Thoracic aorta (tissue), 2 donors: ENCODE data around the gene FBXL5. TPM values are rescaled to one million over a fixed set of nuclear protein-coding genes. Genes with fewer than 3 reads are reported as not detected.

ENCODE experiments used
- ATAC-seq: fragments of 150-250 bp; one replicate; pipeline ENCODE4 v1.8.0; 2017; ENCODE audit warnings: low read depth; ENCODE audit not compliant: insufficient number of reproducible peaks, low FRiP score
- DNase-seq: peaks from one replicate; pipeline ENCODE4 v3.0.0-alpha.2; 2020; ENCODE audit warnings: low spot score
- H3K27ac ChIP-seq, 2 donors: fragments of 200-600 bp; sonication (generic); 1 replicate in 1 of 2; 2 replicates in 1 of 2; pipeline ENCODE4 v1.5.1; 2016; ENCODE audit warnings: mild to moderate bottlenecking in 2 of 2, moderate library complexity in 2 of 2
- H3K27me3 ChIP-seq: fragments of 200-600 bp; sonication (generic); replicated peaks from 2 replicates; pipeline ENCODE4 v1.6.0; 2016; ENCODE audit warnings: mild to moderate bottlenecking; ENCODE audit not compliant: insufficient read depth
- H3K36me3 ChIP-seq: fragments of 200-600 bp; sonication (generic); one replicate; pipeline ENCODE4 v1.5.1; 2016
- H3K4me1 ChIP-seq, 2 donors: fragments of 200-600 bp; sonication (generic); 1 replicate in 1 of 2; 2 replicates in 1 of 2; pipeline versions ENCODE4 v1.5.1 to v1.6.0; 2016; ENCODE audit warnings: low read depth in 2 of 2, mild to moderate bottlenecking in 1 of 2; ENCODE audit not compliant: control insufficient read depth in 1 of 2
- H3K4me3 ChIP-seq: fragments of 200-600 bp; sonication (generic); 2 replicates; pipeline ENCODE4 v1.5.1; 2016; ENCODE audit warnings: mild to moderate bottlenecking
- H3K9me3 ChIP-seq: fragments of 200-600 bp; sonication (generic); 2 replicates; pipeline ENCODE4 v1.5.1; 2016
- CTCF ChIP-seq: fragments of 200-600 bp; sonication (generic); IDR thresholded peaks from one replicate; pipeline ENCODE4 v1.5.1; 2019; ENCODE audit warnings: antibody characterized with exemption
- total RNA-seq, 2 donors: library from RNA; depleted of rRNA; stranded (reverse); fragments of >200 nt; gene quantifications; one replicate each; pipeline versions ENCODE4 v1.1.0 to v1.2.3, GENCODE V29; 2016

Gene FBXL5
- total RNA-seq, 2 donors from 2014 or later = 136 to 147 TPM

DNA sequence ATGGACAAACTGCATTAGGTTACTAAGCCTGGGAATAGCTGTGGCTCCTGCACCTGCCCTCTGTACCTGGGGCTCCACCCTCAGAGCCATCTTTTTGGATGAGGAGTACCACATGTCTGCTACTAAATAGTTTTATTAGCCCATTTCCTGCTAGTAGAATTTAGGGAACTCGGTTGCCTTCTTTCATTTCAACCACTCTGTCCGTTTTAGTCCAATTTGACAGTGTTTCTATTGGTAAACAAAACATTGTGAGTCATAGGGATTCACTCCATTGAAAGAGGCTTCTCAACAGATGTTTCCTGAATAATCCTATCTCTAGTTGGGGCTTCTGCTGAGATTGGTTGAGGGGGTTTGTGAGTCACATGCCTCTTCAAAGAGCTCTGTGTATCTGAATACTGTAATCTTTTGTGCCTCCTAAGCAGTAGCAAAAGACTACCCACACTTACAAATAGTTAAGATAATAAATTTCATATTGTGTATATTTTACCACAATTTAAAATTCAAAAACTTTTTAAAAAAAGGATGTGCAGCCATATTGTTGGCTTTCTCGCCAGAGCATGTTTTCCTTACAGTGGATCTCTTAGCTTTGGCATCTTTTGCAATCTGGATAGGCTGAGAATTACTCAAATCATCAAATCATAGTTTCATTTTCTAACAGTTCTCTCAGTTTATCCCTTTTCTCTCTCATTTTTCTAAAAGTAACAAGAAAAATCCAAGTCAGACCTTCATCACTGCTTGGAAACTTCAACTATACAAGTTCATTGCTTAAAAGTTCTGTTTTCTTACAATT, 36.4 kb upstream of the FBXL5 start:
- ATAC-seq = no peak
- H3K36me3 ChIP-seq = no peaks in the 10 kb centered on the region

DNA sequence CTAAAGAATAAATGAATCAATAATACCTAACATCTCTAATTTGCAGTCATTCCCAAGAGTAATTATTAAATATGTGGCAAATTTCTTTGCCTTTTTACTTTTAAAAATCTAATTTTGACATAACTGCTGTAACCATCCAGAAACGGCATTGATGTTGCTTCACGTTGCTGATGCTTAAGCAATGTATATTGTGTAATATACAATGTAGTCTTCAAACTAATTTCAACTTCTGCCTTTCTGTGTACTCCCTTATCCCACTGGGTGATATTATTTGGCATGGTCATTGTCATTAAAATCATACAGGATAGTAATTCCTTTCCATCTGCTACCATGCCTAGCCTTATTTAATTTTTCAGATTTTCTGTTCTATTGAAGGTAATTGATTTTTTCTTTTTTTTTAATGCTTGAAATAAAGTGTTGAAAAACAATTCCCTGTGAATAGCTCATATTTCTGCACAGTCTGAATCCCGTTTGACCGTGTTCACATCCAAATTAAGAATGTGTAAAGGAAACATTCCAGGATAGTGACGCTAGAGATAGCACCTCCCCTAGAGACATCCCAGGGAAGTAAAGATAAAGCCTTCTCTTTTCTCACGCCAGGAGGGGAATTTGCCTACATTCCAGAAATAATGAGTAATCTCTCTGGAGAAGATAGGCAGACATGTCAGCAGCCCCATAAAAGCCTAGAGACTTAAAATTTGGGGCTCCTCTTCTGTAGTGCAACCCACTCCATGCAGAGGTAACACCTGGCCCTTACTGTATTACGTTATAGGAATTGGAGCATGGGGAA, 35.1 kb upstream of the FBXL5 start:
- no peaks in the 10 kb centered on the region for H3K9me3 ChIP-seq
- no peak for ATAC-seq
- H3K27ac ChIP-seq = no peak overlapping the region
- DNase-seq = no peak
- no peak for TF ChIP-seq CTCF
- H3K4me3 ChIP-seq = no peak overlapping the region
- H3K27me3 ChIP-seq = no peaks in the 10 kb centered on the region
- no peaks in the 10 kb centered on the region for H3K36me3 ChIP-seq
- H3K4me1 ChIP-seq = peaks cover 6 to 7% of the 10 kb centered on the region in 2 donors

More for the DNA sequence above, 36.4 kb upstream of the FBXL5 start:
- Histone ChIP-seq H3K27me3 (no peaks in the 10 kb centered on the region), H3K27ac (no peak overlapping the region), H3K4me1 (peaks cover 6 to 7% of the 10 kb centered on the region in 2 donors), H3K9me3 (no peaks in the 10 kb centered on the region), H3K4me3 (no peak overlapping the region)
- DNase-seq = no peak
- no peak for TF ChIP-seq CTCF

- no peaks in the 10 kb centered on the region for H3K36me3 ChIP-seq
- H3K4me3 ChIP-seq = no peak overlapping the region
- H3K9me3 ChIP-seq = no peaks in the 10 kb centered on the region
- ATAC-seq = no peak
- H3K27me3 ChIP-seq = no peaks in the 10 kb centered on the region
- H3K4me1 ChIP-seq = peaks cover 6 to 7% of the 10 kb centered on the region in 2 donors
- no peak overlapping the region for H3K27ac ChIP-seq
- no peak for TF ChIP-seq CTCF
- DNase-seq = no peak
These were observed 34.4 kb upstream of the FBXL5 start for GRCh38 chr4:15689540-15689939.

- TF ChIP-seq CTCF = no peak
- no peak overlapping the region for H3K27ac ChIP-seq
- DNase-seq = no peak
- H3K27me3 ChIP-seq = no peaks in the 10 kb centered on the region
- ATAC-seq = no peak
- no peak overlapping the region for H3K4me3 ChIP-seq
- H3K4me1 ChIP-seq = peaks cover 12 to 16% of the 10 kb centered on the region in 2 donors
- no peaks in the 10 kb centered on the region for H3K9me3 ChIP-seq
- no peaks in the 10 kb centered on the region for H3K36me3 ChIP-seq
These were observed 32.9 kb upstream of the FBXL5 start for GRCh38 chr4:15688051-15688450.

DNA sequence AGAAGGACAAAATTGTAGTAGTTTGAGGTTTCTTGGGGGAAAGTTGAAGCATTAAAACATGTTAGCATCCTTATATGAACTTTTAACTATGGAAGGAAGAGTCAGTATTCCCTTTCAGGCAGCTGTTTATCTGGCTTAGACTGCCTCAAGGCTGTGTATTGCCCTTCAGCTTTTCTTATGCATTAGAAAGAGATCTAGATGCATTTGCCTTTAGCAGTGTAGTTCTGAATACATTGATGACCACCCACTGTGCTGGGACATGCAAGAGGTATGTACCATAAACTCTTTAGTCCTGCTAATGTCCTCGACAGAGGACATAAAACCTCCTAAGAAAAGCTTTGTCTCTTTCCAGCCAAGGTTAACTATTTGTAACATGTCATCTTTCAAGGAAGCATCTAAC, 29.3 kb upstream of the FBXL5 start:
- ATAC-seq = no peak
- no peak overlapping the region for H3K4me3 ChIP-seq
- no peaks in the 10 kb centered on the region for H3K27me3 ChIP-seq
- H3K27ac ChIP-seq = no peak overlapping the region
- H3K4me1 ChIP-seq = peaks cover 8 to 22% of the 10 kb centered on the region in 2 donors
- no peaks in the 10 kb centered on the region for H3K36me3 ChIP-seq
- no peaks in the 10 kb centered on the region for H3K9me3 ChIP-seq
- no peak for DNase-seq
- no peak for TF ChIP-seq CTCF
